ENCODE results near the gene GMCL2. TPM values are rescaled to one million over a fixed set of nuclear protein-coding genes. Genes with fewer than 3 reads are reported as not detected.
A peak's percentile ranks its signal among the peaks of the same experiment; 100 is the strongest.

GMCL2 gene
- total and polyA plus RNA-seq, 9 of the 15 experiments (the other 6 are each of a cell fraction or from before 2014, with no cell fraction given) = 0.04 TPM; not detected in 8

GRCh38 chr5:178213003-178213461 is 25.9 kb upstream of the GMCL2 start (continued):
- TF ChIP-seq, protein P1, sequence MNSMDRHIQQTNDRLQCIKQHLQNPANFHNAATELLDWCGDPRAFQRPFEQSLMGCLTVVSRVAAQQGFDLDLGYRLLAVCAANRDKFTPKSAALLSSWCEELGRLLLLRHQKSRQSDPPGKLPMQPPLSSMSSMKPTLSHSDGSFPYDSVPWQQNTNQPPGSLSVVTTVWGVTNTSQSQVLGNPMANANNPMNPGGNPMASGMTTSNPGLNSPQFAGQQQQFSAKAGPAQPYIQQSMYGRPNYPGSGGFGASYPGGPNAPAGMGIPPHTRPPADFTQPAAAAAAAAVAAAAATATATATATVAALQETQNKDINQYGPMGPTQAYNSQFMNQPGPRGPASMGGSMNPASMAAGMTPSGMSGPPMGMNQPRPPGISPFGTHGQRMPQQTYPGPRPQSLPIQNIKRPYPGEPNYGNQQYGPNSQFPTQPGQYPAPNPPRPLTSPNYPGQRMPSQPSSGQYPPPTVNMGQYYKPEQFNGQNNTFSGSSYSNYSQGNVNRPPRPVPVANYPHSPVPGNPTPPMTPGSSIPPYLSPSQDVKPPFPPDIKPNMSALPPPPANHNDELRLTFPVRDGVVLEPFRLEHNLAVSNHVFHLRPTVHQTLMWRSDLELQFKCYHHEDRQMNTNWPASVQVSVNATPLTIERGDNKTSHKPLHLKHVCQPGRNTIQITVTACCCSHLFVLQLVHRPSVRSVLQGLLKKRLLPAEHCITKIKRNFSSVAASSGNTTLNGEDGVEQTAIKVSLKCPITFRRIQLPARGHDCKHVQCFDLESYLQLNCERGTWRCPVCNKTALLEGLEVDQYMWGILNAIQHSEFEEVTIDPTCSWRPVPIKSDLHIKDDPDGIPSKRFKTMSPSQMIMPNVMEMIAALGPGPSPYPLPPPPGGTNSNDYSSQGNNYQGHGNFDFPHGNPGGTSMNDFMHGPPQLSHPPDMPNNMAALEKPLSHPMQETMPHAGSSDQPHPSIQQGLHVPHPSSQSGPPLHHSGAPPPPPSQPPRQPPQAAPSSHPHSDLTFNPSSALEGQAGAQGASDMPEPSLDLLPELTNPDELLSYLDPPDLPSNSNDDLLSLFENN (IDR thresholded peaks at IDR 0.05; ENCODE audit: low read depth in 2 of 2, low read length in 2 of 2) = 0 out of 4 replicates have a peak, but pooled peaks of 1 of the 2 experiments have one; percentile 30
- TF ChIP-seq MAFF (IDR thresholded peaks at IDR 0.05; ENCODE audit: low read length) (no peak), STAG1 (CRISPR knock-in tag; IDR thresholded peaks at IDR 0.05; ENCODE audit: borderline replicate concordance) (no peak), CSDE1 (IDR thresholded peaks at IDR 0.05) (no peak), ZNF384 (IDR thresholded peaks at IDR 0.05; ENCODE audit: low read depth, low read length) (no peak), ESRRB (CRISPR knock-in tag; IDR thresholded peaks at IDR 0.05; ENCODE audit: borderline replicate concordance) (no peak), POLR2AphosphoS2 (IDR thresholded peaks at IDR 0.05; ENCODE audit: low read length) (peak; percentile 87; the same call in 1 of the 2 replicates), SLC30A9 (CRISPR knock-in tag; IDR thresholded peaks at IDR 0.05) (no peak), KAT2B (IDR thresholded peaks at IDR 0.05; ENCODE audit: low read depth, low read length) (no peak), ZNF449 (CRISPR knock-in tag; IDR thresholded peaks at IDR 0.05) (no peak), POLR2G (IDR thresholded peaks at IDR 0.05; ENCODE audit: low read depth, low read length) (peak; percentile 81), MIER1 (IDR thresholded peaks at IDR 0.05; ENCODE audit: low read depth) (no peak), RFX1 (IDR thresholded peaks at IDR 0.05) (no peak), ZNF780A (CRISPR knock-in tag; IDR thresholded peaks at IDR 0.05) (no peak), SP2 (IDR thresholded peaks at IDR 0.05; ENCODE audit: extremely low read depth, low read depth, low read length, poor library complexity, severe bottlenecking) (no peak), LEF1 (IDR thresholded peaks at IDR 0.05) (no peak), ETV5 (CRISPR knock-in tag; IDR thresholded peaks at IDR 0.05; ENCODE audit: low read depth) (no peak), POLR2B (IDR thresholded peaks at IDR 0.05; ENCODE audit: low read depth, partially characterized antibody) (peak; percentile 57), MBD2 (IDR thresholded peaks at IDR 0.05; ENCODE audit: borderline replicate concordance, low read depth) (no peak), RBM39 (optimal IDR thresholded peaks at IDR 0.05; ENCODE audit: low read depth, low read length) (no peak), XRCC4 (IDR thresholded peaks at IDR 0.05; ENCODE audit: extremely low read depth, insufficient read depth, insufficient read length) (no peak), POLR2AphosphoS5 (IDR thresholded peaks at IDR 0.05; ENCODE audit: control insufficient read depth, insufficient read depth, low read depth, low read length) (peak; percentile 15; the same call in 1 of the 2 replicates), ATF7 (IDR thresholded peaks at IDR 0.05) (no peak), ZNF655 (CRISPR knock-in tag; IDR thresholded peaks at IDR 0.05) (no peak)

Measured in K562 (cell line).